GM19099 (cell line): Measurements from ENCODE around the gene GATAD2A.

Source experiments
- POLR2A ChIP-seq: IDR thresholded peaks from 3 replicates; pipeline ENCODE4 v1.6.1; 2011; ENCODE audit warnings: low read depth; ENCODE audit not compliant: insufficient read length; ENCODE audit errors: extremely low read depth

The GATAD2A gene

GRCh38 chr19:19385131-19385895 lies 20.2 kb upstream of the GATAD2A start:
- TF ChIP-seq POLR2A: peak; percentile 86

GRCh38 chr19:19385896-19386869 lies 19.3 kb upstream of the GATAD2A start:
- peak; percentile 79 for TF ChIP-seq POLR2A

GRCh38 chr19:19387108-19387507 lies 18.4 kb upstream of the GATAD2A start:
- TF ChIP-seq POLR2A: no peak

GRCh38 chr19:19388568-19389555 lies 16.6 kb upstream of the GATAD2A start:
- no peak for TF ChIP-seq POLR2A

GRCh38 chr19:19399733-19400433 lies 5.6 kb upstream of the GATAD2A start:
- TF ChIP-seq POLR2A: no peak

GRCh38 chr19:19402656-19403372 lies 2.7 kb upstream of the GATAD2A start:
- no peak for TF ChIP-seq POLR2A

GRCh38 chr19:19403373-19403901 lies 2.0 kb upstream of the GATAD2A start:
- no peak for TF ChIP-seq POLR2A

GRCh38 chr19:19405971-19406877 lies 749 bp downstream of the GATAD2A start:
- no peak for TF ChIP-seq POLR2A

- no peak for TF ChIP-seq POLR2A
Measured at GRCh38 chr19:19406878-19407632, 1.6 kb downstream of the GATAD2A start.

- TF ChIP-seq POLR2A: no peak
Measured at GRCh38 chr19:19407633-19407930, 2.1 kb downstream of the GATAD2A start.

GRCh38 chr19:19409205-19409604 lies 3.7 kb downstream of the GATAD2A start:
- TF ChIP-seq POLR2A: no peak

- TF ChIP-seq POLR2A: no peak
Measured at GRCh38 chr19:19409631-19410030, 4.2 kb downstream of the GATAD2A start.
